Measurements from ENCODE around the gene PPP1R16B. TPM values are rescaled to one million over a fixed set of nuclear protein-coding genes. Genes with fewer than 3 reads are reported as not detected.
A peak's percentile ranks its signal among the peaks of the same experiment; 100 is the strongest.

PPP1R16B gene
- total RNA-seq, 1 donor = 0.09 TPM

GRCh38 chr20:38920411-38920810 lies 114.9 kb downstream of the PPP1R16B start:
- no peak for DNase-seq (ENCODE audit: low read depth)

GRCh38 chr20:38920851-38921250 lies 115.4 kb downstream of the PPP1R16B start:
- TF ChIP-seq, protein P1, sequence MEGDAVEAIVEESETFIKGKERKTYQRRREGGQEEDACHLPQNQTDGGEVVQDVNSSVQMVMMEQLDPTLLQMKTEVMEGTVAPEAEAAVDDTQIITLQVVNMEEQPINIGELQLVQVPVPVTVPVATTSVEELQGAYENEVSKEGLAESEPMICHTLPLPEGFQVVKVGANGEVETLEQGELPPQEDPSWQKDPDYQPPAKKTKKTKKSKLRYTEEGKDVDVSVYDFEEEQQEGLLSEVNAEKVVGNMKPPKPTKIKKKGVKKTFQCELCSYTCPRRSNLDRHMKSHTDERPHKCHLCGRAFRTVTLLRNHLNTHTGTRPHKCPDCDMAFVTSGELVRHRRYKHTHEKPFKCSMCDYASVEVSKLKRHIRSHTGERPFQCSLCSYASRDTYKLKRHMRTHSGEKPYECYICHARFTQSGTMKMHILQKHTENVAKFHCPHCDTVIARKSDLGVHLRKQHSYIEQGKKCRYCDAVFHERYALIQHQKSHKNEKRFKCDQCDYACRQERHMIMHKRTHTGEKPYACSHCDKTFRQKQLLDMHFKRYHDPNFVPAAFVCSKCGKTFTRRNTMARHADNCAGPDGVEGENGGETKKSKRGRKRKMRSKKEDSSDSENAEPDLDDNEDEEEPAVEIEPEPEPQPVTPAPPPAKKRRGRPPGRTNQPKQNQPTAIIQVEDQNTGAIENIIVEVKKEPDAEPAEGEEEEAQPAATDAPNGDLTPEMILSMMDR (IDR thresholded peaks at IDR 0.05; ENCODE audit: insufficient read depth, low read length) = no peak
- H3K4me3 ChIP-seq (ENCODE audit: low read depth, low read length) = no peak overlapping the region
- no peak for DNase-seq (ENCODE audit: low read depth)

More at GRCh38 chr20:38920411-38920810, 114.9 kb downstream of the PPP1R16B start:
- TF ChIP-seq, protein P1 (IDR thresholded peaks at IDR 0.05; ENCODE audit: insufficient read depth, low read length) = no peak
- H3K4me3 ChIP-seq (ENCODE audit: low read depth, low read length) = no peak overlapping the region

DNA sequence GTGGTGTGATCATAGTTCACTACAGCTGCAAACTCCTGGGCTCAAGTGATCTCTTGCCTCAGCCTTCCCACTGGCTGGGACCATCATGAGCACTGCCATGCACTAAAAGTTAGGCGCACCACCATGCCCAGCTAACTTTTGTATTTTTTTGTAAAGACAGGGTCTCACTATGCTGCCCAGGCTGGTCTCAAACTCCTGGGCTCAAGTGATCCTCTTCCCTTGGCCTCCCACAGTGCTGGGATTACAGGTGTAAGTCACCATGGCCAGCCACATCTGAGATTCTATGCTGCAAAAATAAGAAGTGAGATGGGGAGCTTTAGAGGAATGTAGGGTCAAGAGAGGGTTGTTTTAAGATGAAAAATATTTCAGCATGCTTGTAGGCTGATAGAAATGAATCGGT lies 119.2 kb downstream of the PPP1R16B start:
- no peak overlapping the region for H3K4me3 ChIP-seq (ENCODE audit: low read depth, low read length)
- no peak for DNase-seq (ENCODE audit: low read depth)
- TF ChIP-seq, protein P1 (IDR thresholded peaks at IDR 0.05; ENCODE audit: insufficient read depth, low read length) = no peak

GRCh38 chr20:38926142-38926933 lies 120.8 kb downstream of the PPP1R16B start, which contains the start of gene FAM83D:
TSS of gene FAM83D (plus strand) at chr20:38926417. CDS start at chr20:38926443, 26 bp downstream.
- DNase-seq (ENCODE audit: low read depth) = peak; percentile 98
- H3K4me3 ChIP-seq (ENCODE audit: low read depth, low read length) = peak within 1 kb of the TSS; percentile 80
- TF ChIP-seq, protein P1 (IDR thresholded peaks at IDR 0.05; ENCODE audit: insufficient read depth, low read length) = no peak

GRCh38 chr20:38926934-38927616 lies 121.6 kb downstream of the PPP1R16B start:
- peak overlapping the region; percentile 80 for H3K4me3 ChIP-seq (ENCODE audit: low read depth, low read length)
- peak; percentile 60 for DNase-seq (ENCODE audit: low read depth)
- TF ChIP-seq, protein P1 (IDR thresholded peaks at IDR 0.05; ENCODE audit: insufficient read depth, low read length) = no peak

DNA sequence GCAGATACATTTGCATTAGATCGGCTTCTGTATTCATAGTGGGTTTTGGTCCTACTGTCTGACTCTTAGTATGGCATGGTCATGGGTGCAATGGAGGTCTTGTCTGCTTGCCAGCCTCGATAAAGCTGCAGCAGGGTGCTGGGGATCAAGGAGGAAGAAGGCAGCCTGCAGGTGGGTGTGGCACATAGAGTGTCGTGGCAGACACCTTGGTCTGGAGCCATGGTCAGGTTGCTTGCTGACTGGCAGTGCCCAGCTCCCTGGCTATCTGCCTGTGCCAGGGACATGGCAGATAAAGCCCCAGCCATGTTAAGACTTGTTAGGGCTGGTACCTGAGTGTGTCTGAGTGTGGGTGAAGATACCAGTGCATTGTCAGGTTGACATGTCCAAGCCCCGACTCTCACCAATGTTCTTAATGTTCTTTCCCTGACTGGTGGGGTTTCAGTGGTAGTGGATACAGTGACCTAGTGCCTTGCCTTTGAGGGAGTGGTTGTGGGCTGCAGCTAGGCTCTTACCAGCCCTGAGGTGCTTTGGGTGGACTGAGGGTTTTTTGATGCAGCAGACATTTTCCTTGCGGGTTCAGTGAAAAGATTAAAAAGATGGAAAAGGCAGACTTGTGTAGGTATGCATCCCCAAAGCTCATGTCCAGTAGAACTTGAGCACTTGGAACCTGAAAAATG lies 122.5 kb downstream of the PPP1R16B start:
- H3K4me3 ChIP-seq (ENCODE audit: low read depth, low read length) = peak overlapping the region; percentile 43
- TF ChIP-seq, protein P1 (IDR thresholded peaks at IDR 0.05; ENCODE audit: insufficient read depth, low read length) = no peak
- DNase-seq (ENCODE audit: low read depth) = no peak

All from fibroblast of the aortic adventitia (primary cell).